ENCODE data around the gene DDB1. TPM values are rescaled to one million over a fixed set of nuclear protein-coding genes. Genes with fewer than 3 reads are reported as not detected.

The DDB1 gene
- total RNA-seq, 2 donors from 2014 or later = 122 to 144 TPM

DNA sequence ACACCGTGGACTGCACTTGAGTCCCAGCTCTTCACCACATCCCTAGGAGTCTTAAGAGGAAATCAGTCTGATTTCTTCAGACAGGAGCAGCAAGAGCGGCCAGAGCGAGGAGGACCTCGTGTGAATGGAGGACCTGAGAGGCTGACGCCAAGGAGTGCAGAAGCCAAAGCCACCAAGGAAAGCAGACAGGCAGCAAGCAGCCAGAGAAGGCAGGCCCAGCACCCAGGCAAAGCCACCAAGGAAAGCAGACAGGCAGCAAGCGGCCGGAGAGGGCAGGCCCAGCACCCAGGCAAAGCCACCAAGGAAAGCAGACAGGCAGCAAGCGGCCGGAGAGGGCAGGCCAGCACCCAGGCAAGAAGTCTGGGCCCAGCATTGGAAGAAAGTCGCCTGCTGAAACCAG, 17.0 kb upstream of the DDB1 start:
- H3K27ac ChIP-seq = no peak overlapping the region
- TF ChIP-seq, protein P1, sequence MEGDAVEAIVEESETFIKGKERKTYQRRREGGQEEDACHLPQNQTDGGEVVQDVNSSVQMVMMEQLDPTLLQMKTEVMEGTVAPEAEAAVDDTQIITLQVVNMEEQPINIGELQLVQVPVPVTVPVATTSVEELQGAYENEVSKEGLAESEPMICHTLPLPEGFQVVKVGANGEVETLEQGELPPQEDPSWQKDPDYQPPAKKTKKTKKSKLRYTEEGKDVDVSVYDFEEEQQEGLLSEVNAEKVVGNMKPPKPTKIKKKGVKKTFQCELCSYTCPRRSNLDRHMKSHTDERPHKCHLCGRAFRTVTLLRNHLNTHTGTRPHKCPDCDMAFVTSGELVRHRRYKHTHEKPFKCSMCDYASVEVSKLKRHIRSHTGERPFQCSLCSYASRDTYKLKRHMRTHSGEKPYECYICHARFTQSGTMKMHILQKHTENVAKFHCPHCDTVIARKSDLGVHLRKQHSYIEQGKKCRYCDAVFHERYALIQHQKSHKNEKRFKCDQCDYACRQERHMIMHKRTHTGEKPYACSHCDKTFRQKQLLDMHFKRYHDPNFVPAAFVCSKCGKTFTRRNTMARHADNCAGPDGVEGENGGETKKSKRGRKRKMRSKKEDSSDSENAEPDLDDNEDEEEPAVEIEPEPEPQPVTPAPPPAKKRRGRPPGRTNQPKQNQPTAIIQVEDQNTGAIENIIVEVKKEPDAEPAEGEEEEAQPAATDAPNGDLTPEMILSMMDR (IDR thresholded peaks at IDR 0.05) = no peak
- no peaks in the 10 kb centered on the region for H3K27me3 ChIP-seq (replicated peaks; ENCODE audit: insufficient read depth)
- no peaks in the 10 kb centered on the region for H3K9me3 ChIP-seq
- no peak overlapping the region for H3K4me3 ChIP-seq
- H3K4me1 ChIP-seq (ENCODE audit: control insufficient read depth in 1 of 2, low read depth in 2 of 2) = no peaks in the 10 kb centered on the region
- ATAC-seq (ENCODE audit: insufficient number of reproducible peaks, low FRiP score, low read depth) = no peak
- no peak for DNase-seq (ENCODE audit: low spot score)
- peaks cover 19% of the 10 kb centered on the region for H3K36me3 ChIP-seq

GRCh38 chr11:61349189-61349751, 16.4 kb upstream of the DDB1 start:
- H3K9me3 ChIP-seq = no peaks in the 10 kb centered on the region
- peaks cover 19% of the 10 kb centered on the region for H3K36me3 ChIP-seq
- H3K27ac ChIP-seq = no peak overlapping the region
- no peak for DNase-seq (ENCODE audit: low spot score)
- no peaks in the 10 kb centered on the region for H3K4me1 ChIP-seq (ENCODE audit: control insufficient read depth in 1 of 2, low read depth in 2 of 2)
- no peak for ATAC-seq (ENCODE audit: insufficient number of reproducible peaks, low FRiP score, low read depth)
- no peak overlapping the region for H3K4me3 ChIP-seq
- no peaks in the 10 kb centered on the region for H3K27me3 ChIP-seq (replicated peaks; ENCODE audit: insufficient read depth)
- TF ChIP-seq, protein P1 (IDR thresholded peaks at IDR 0.05) = no peak

DNA sequence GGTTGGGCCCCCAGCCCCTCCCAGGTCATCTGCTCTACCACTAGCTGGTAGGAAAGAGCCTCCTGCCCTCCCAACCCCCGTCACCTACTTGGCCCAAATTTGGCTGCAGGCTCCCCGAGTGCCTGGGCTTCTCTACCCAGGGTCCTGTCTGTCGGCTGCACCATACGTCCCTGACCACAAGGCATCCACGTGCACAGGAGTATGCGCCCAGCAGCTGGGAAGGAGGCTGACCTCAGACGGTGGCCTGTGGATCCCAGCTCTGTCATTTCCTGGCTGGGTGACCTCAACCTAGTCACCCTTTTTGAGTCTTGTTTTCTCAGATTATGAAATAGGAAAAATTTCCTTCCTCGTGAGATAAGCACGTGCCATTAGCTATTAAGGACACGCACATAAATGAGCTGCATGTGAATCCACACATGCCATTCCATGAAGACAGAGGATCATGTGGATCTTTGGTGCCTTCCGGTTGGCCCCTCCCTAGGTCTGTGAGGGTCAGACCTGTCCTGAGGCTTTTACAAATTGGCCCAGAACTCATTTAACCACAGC, 15.1 kb upstream of the DDB1 start:
- ATAC-seq (ENCODE audit: insufficient number of reproducible peaks, low FRiP score, low read depth) = peak; percentile 28
- no peaks in the 10 kb centered on the region for H3K4me1 ChIP-seq (ENCODE audit: control insufficient read depth in 1 of 2, low read depth in 2 of 2)
- TF ChIP-seq, protein P1 (IDR thresholded peaks at IDR 0.05) = no peak
- peaks cover 16% of the 10 kb centered on the region for H3K36me3 ChIP-seq
- H3K9me3 ChIP-seq = no peaks in the 10 kb centered on the region
- no peak for DNase-seq (ENCODE audit: low spot score)
- H3K27ac ChIP-seq = no peak overlapping the region
- H3K27me3 ChIP-seq (replicated peaks; ENCODE audit: insufficient read depth) = no peaks in the 10 kb centered on the region
- H3K4me3 ChIP-seq = no peak overlapping the region

GRCh38 chr11:61345954-61346843, 13.3 kb upstream of the DDB1 start:
- ATAC-seq (ENCODE audit: insufficient number of reproducible peaks, low FRiP score, low read depth) = no peak
- Histone ChIP-seq H3K27me3 (replicated peaks; ENCODE audit: insufficient read depth) (no peaks in the 10 kb centered on the region), H3K4me1 (ENCODE audit: control insufficient read depth in 1 of 2, low read depth in 2 of 2) (no peaks in the 10 kb centered on the region), H3K4me3 (no peak overlapping the region), H3K36me3 (peaks cover 21% of the 10 kb centered on the region), H3K27ac (no peak overlapping the region), H3K9me3 (no peaks in the 10 kb centered on the region)
- TF ChIP-seq, protein P1 (IDR thresholded peaks at IDR 0.05) = no peak
- no peak for DNase-seq (ENCODE audit: low spot score)

GRCh38 chr11:61345170-61345610, 12.3 kb upstream of the DDB1 start:
- no peak for ATAC-seq (ENCODE audit: insufficient number of reproducible peaks, low FRiP score, low read depth)
- TF ChIP-seq, protein P1 (IDR thresholded peaks at IDR 0.05) = no peak
- peaks cover 13% of the 10 kb centered on the region for H3K36me3 ChIP-seq

More at GRCh38 chr11:61345170-61345610, 12.3 kb upstream of the DDB1 start:
- no peaks in the 10 kb centered on the region for H3K9me3 ChIP-seq
- DNase-seq (ENCODE audit: low spot score) = no peak
- no peak overlapping the region for H3K27ac ChIP-seq
- no peaks in the 10 kb centered on the region for H3K4me1 ChIP-seq (ENCODE audit: control insufficient read depth in 1 of 2, low read depth in 2 of 2)
- H3K4me3 ChIP-seq = no peak overlapping the region
- H3K27me3 ChIP-seq (replicated peaks; ENCODE audit: insufficient read depth) = no peaks in the 10 kb centered on the region

Data from thoracic aorta (tissue), 2 donors.